Measurements from ENCODE around the gene WASL. TPM values are rescaled to one million over a fixed set of nuclear protein-coding genes. Genes with fewer than 3 reads are reported as not detected.
A peak's percentile ranks its signal among the peaks of the same experiment; 100 is the strongest.
"Not testable (repeated sequence)": the region's sequence is repeated elsewhere in the genome, so short reads cannot be mapped to it uniquely, and the experiment has no call there.

WASL gene
- total RNA-seq, 1 experiment from 2014 or later, result 34.4 TPM

GRCh38 chr7:123723913-123724312 lies 24.9 kb downstream of the WASL start (continued):
- TF ChIP-seq AFF4 (CRISPR knock-in tag; IDR thresholded peaks at IDR 0.05; ENCODE audit: borderline replicate concordance), result no peak
- TF ChIP-seq ZMAT4 (CRISPR knock-in tag; IDR thresholded peaks at IDR 0.05), result no peak
- no peak for TF ChIP-seq MAX (CRISPR knock-in tag; IDR thresholded peaks at IDR 0.05)
- no peak for TF ChIP-seq SMAD4 (CRISPR knock-in tag; IDR thresholded peaks at IDR 0.05)
- no peak for TF ChIP-seq HMGA2 (CRISPR knock-in tag; IDR thresholded peaks at IDR 0.05)

- Mint-ChIP-seq H3K9me3 (peaks cover 15% of the 10 kb centered on the region), H3K36me3 (peaks cover 13% of the 10 kb centered on the region), H3K4me1 (peaks cover 46% of the 10 kb centered on the region)
- CTCF ChIA-PET, result interaction anchor here (1.7 kb wide), 1 partner anchor 38 kb away, joined by 3 read pairs; no protein-coding TSS in a partner anchor
- not testable (repeated sequence) for DNase-seq (ENCODE audit: low spot score); H3K4me3 Mint-ChIP-seq; H3K27me3 Mint-ChIP-seq (ENCODE audit: low read depth); ATAC-seq; H3K27ac Mint-ChIP-seq
- POLR2A ChIA-PET, result interaction anchor here (1.0 kb wide), 1 partner anchor 28 kb away, joined by 3 read pairs; the partner anchor contains the start of gene WASL
Measured at GRCh38 chr7:123720527-123720926, 28.3 kb downstream of the WASL start.

GRCh38 chr7:123719197-123719721 lies 29.5 kb downstream of the WASL start:
- POLR2A ChIA-PET, result no interaction called here
- DNase-seq (ENCODE audit: low spot score), result no peak
- no peak for ATAC-seq

More at GRCh38 chr7:123719197-123719721, 29.5 kb downstream of the WASL start:
- CTCF ChIA-PET, result interaction anchor here (1.1 to 1.4 kb wide), 2 partner anchors 18 to 30 kb away, joined by 3 to 4 read pairs; partner anchors contain the start of gene WASL
- Mint-ChIP-seq H3K27ac (peak overlapping the region; percentile 17; the same call in 1 of the 2 replicates), H3K9me3 (peaks cover 15% of the 10 kb centered on the region), H3K4me1 (peaks cover 39% of the 10 kb centered on the region), H3K36me3 (peaks cover 13% of the 10 kb centered on the region), H3K4me3 (no peak overlapping the region), H3K27me3 (ENCODE audit: low read depth) (no peaks in the 10 kb centered on the region)
- TF ChIP-seq NFYB (CRISPR knock-in tag; conservative IDR thresholded peaks at IDR 0.05; ENCODE audit: low read depth), result no peak
- TF ChIP-seq ZNF512 (CRISPR knock-in tag; IDR thresholded peaks at IDR 0.05; ENCODE audit: borderline replicate concordance), result no peak
- TF ChIP-seq NFATC4 (CRISPR knock-in tag; IDR thresholded peaks at IDR 0.05), result no peak
- no peak for TF ChIP-seq ZMAT4 (CRISPR knock-in tag; IDR thresholded peaks at IDR 0.05)
- no peak for TF ChIP-seq TEAD1 (CRISPR knock-in tag; IDR thresholded peaks at IDR 0.05)
- no peak for TF ChIP-seq NR1H2 (CRISPR knock-in tag; IDR thresholded peaks at IDR 0.05)
- TF ChIP-seq ZNF671 (CRISPR knock-in tag; IDR thresholded peaks at IDR 0.05), result no peak
- TF ChIP-seq ZSCAN18 (CRISPR knock-in tag; IDR thresholded peaks at IDR 0.05), result no peak
- no peak for TF ChIP-seq ATF1 (CRISPR knock-in tag; IDR thresholded peaks at IDR 0.05)
- TF ChIP-seq NFE2L1 (CRISPR knock-in tag; IDR thresholded peaks at IDR 0.05), result no peak
- TF ChIP-seq ZBTB21 (CRISPR knock-in tag; IDR thresholded peaks at IDR 0.05; ENCODE audit: borderline replicate concordance), result no peak
- no peak for TF ChIP-seq STAT6 (CRISPR knock-in tag; conservative IDR thresholded peaks at IDR 0.05; ENCODE audit: low read depth)
- TF ChIP-seq ZNF219 (CRISPR knock-in tag; IDR thresholded peaks at IDR 0.05; ENCODE audit: borderline replicate concordance), result no peak
- TF ChIP-seq RELA (CRISPR knock-in tag; IDR thresholded peaks at IDR 0.05; ENCODE audit: borderline replicate concordance), result no peak
- TF ChIP-seq ZNF423 (CRISPR knock-in tag; IDR thresholded peaks at IDR 0.05), result no peak
- no peak for TF ChIP-seq FOXJ3 (CRISPR knock-in tag; IDR thresholded peaks at IDR 0.05; ENCODE audit: borderline replicate concordance)
